GM23248 (cell line): ENCODE data around the gene MEG3.

Experiments used
- EZH2 ChIP-seq: fragments of 200-600 bp; sonication (generic); IDR thresholded peaks from 2 replicates; pipeline ENCODE4 v1.6.1; 2018; ENCODE audit warnings: antibody characterized with exemption, mild to moderate bottlenecking; ENCODE audit not compliant: insufficient read depth, poor library complexity, severe bottlenecking
- EZH2phosphoT487 ChIP-seq: fragments of 200-600 bp; sonication (generic); IDR thresholded peaks from 2 replicates; pipeline ENCODE4 v1.6.1; 2018; ENCODE audit warnings: antibody characterized with exemption, moderate library complexity, mild to moderate bottlenecking, low read depth; ENCODE audit not compliant: insufficient read depth

- TF ChIP-seq EZH2phosphoT487 (no peak), EZH2 (no peak)
Measured at GRCh38 chr14:100834082-100834793, 8.3 kb downstream of the MEG3 start.
